Peyer's patch (tissue), 4 donors: ENCODE measurements around the gene LIPK. TPM values are rescaled to one million over a fixed set of nuclear protein-coding genes. Genes with fewer than 3 reads are reported as not detected.

ENCODE experiments used
- DNase-seq, 3 donors: peaks; one replicate each; pipeline ENCODE4 v3.0.0-alpha.2; 2017 to 2019
- H3K27ac ChIP-seq, 4 donors: fragments of 200-600 bp; sonication (generic); one replicate each; pipeline ENCODE4 v1.5.1; 2016 to 2019
- H3K27me3 ChIP-seq, 2 donors: fragments of 200-600 bp; sonication (generic); one replicate each; pipeline ENCODE4 v1.5.1; 2019
- H3K36me3 ChIP-seq, 3 donors: fragments of 200-600 bp; sonication (generic); one replicate each; pipeline ENCODE4 v1.5.1; 2016 to 2019
- H3K4me1 ChIP-seq, 4 donors: fragments of 200-600 bp; sonication (generic); one replicate each; pipeline ENCODE4 v1.5.1; 2016 to 2019
- H3K4me3 ChIP-seq, 4 donors: fragments of 200-600 bp; sonication (generic); 1 replicate in 3 of 4; 2 replicates in 1 of 4; pipeline ENCODE4 v1.5.1; 2016 to 2019; ENCODE audit warnings: mild to moderate bottlenecking in 1 of 4
- H3K9me3 ChIP-seq, 4 donors: fragments of 200-600 bp; sonication (generic); one replicate each; pipeline ENCODE4 v1.5.1; 2016 to 2019; ENCODE audit warnings: mild to moderate bottlenecking in 1 of 4
- POLR2A ChIP-seq, 2 donors: fragments of 450-650 bp; IDR thresholded peaks; one replicate each; pipeline ENCODE4 v1.5.1; 2017; ENCODE audit warnings: antibody characterized with exemption in 2 of 2, mild to moderate bottlenecking in 2 of 2, moderate library complexity in 2 of 2
- total RNA-seq, 4 donors: library from RNA; depleted of rRNA; stranded (reverse); fragments of >200 nt; gene quantifications; one replicate each; pipeline ENCODE4 v1.1.0, GENCODE V29; 2016
- TF ChIP-seq, protein P1 (sequence below), 6 experiments: fragments of 450-650 bp in 4 of 6; fragments of 200-600 bp in 2 of 6; sonication (generic) in 1 of 6; IDR thresholded peaks; one replicate each; pipeline ENCODE4 v1.5.1; 2017 to 2019; ENCODE audit warnings: antibody characterized with exemption in 6 of 6, mild to moderate bottlenecking in 3 of 6, moderate library complexity in 1 of 6

Gene LIPK
- not detected for total RNA-seq

GRCh38 chr10:88705958-88706357 lies at the start of gene LIPK:
Gene LIPK (plus strand): TSS chr10:88706249. CDS start chr10:88724544, 18,295 bp downstream.
- H3K9me3 ChIP-seq = no peaks in the 10 kb centered on the region
- no peak for DNase-seq
- H3K4me1 ChIP-seq = no peaks in the 10 kb centered on the region
- no peaks in the 10 kb centered on the region for H3K36me3 ChIP-seq
- H3K4me3 ChIP-seq = no peak within 1 kb of the TSS
- no peak for TF ChIP-seq POLR2A (IDR thresholded peaks at IDR 0.05)
- TF ChIP-seq, protein P1, sequence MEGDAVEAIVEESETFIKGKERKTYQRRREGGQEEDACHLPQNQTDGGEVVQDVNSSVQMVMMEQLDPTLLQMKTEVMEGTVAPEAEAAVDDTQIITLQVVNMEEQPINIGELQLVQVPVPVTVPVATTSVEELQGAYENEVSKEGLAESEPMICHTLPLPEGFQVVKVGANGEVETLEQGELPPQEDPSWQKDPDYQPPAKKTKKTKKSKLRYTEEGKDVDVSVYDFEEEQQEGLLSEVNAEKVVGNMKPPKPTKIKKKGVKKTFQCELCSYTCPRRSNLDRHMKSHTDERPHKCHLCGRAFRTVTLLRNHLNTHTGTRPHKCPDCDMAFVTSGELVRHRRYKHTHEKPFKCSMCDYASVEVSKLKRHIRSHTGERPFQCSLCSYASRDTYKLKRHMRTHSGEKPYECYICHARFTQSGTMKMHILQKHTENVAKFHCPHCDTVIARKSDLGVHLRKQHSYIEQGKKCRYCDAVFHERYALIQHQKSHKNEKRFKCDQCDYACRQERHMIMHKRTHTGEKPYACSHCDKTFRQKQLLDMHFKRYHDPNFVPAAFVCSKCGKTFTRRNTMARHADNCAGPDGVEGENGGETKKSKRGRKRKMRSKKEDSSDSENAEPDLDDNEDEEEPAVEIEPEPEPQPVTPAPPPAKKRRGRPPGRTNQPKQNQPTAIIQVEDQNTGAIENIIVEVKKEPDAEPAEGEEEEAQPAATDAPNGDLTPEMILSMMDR (IDR thresholded peaks at IDR 0.05) = no peak
- H3K27me3 ChIP-seq = no peaks in the 10 kb centered on the region
- H3K27ac ChIP-seq = no peak within 1 kb of the TSS

GRCh38 chr10:88657901-88658300 lies 48.1 kb upstream of the LIPK start:
- H3K4me3 ChIP-seq = no peak overlapping the region
- TF ChIP-seq, protein P1 (IDR thresholded peaks at IDR 0.05) = no peak
- TF ChIP-seq POLR2A (IDR thresholded peaks at IDR 0.05) = no peak
- H3K9me3 ChIP-seq = no peaks in the 10 kb centered on the region
- DNase-seq = no peak
- H3K36me3 ChIP-seq = no peaks in the 10 kb centered on the region
- no peaks in the 10 kb centered on the region for H3K4me1 ChIP-seq
- no peaks in the 10 kb centered on the region for H3K27me3 ChIP-seq
- H3K27ac ChIP-seq = no peak overlapping the region

DNA sequence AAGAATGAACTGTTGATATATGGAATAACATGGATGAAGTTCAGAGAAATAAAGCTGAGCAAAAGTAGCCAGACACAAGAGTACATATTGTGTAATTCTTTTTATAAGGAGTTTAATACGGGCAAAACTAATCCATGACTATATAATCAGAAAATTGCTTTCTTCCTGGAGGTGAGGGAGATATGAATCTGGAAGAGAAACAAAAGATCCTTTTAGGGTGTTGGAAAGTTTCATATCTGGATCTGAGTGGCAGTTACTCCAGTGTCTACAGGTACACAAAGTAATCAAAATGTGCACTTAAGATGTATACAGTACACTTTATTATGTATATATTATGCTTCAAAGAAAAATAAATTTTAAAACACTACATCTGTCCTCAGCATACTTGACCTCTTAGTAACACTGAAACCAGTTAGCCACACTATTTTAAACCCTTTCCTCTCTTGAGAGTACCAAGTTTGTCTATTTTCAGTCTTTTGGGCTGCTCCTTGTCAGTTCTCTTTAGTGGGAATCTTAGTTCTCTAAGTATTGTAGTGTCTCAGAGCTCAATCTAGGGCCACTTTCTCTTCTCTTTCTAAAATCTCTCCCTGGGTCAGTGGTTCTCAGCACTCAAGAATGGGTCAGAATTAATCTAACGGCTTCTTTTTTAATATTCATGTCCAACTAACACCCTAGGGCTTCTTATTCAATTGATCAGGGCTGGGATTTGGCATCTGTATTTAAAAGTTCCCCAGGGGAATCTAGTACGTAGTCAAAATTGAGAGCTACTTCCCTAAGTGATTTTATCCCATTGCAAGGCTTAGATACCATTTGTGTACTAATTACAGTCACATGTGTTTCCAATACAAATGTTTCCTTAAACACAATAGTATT lies 46.1 kb upstream of the LIPK start:
- Histone ChIP-seq H3K27ac (no peak overlapping the region), H3K36me3 (no peaks in the 10 kb centered on the region), H3K27me3 (no peaks in the 10 kb centered on the region), H3K4me1 (no peaks in the 10 kb centered on the region), H3K4me3 (no peak overlapping the region), H3K9me3 (no peaks in the 10 kb centered on the region)
- TF ChIP-seq, protein P1 (IDR thresholded peaks at IDR 0.05) = no peak
- no peak for TF ChIP-seq POLR2A (IDR thresholded peaks at IDR 0.05)
- no peak for DNase-seq

DNA sequence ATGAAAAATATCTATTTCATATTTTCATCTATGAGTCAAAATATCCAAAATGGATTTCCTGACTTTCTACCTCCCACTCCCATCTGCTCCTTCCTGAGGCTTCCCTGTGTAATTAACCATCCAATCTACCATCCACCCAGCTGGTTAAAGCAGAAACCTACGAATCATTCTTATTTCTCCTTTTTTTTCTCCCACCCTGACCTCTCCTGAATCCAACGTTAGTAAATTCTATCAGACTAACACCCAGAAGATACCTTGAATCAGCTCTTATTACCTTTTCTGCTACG lies 45.5 kb upstream of the LIPK start:
- no peaks in the 10 kb centered on the region for H3K36me3 ChIP-seq
- H3K27ac ChIP-seq = no peak overlapping the region
- no peak for DNase-seq
- no peaks in the 10 kb centered on the region for H3K4me1 ChIP-seq
- TF ChIP-seq, protein P1 (IDR thresholded peaks at IDR 0.05) = no peak
- TF ChIP-seq POLR2A (IDR thresholded peaks at IDR 0.05) = no peak
- no peaks in the 10 kb centered on the region for H3K9me3 ChIP-seq
- H3K27me3 ChIP-seq = no peaks in the 10 kb centered on the region
- H3K4me3 ChIP-seq = no peak overlapping the region

- Histone ChIP-seq H3K4me3 (no peak overlapping the region), H3K27ac (no peak overlapping the region), H3K27me3 (no peaks in the 10 kb centered on the region), H3K9me3 (no peaks in the 10 kb centered on the region), H3K4me1 (no peaks in the 10 kb centered on the region), H3K36me3 (no peaks in the 10 kb centered on the region)
- no peak for DNase-seq
- TF ChIP-seq POLR2A (IDR thresholded peaks at IDR 0.05) = no peak
- TF ChIP-seq, protein P1 (IDR thresholded peaks at IDR 0.05) = no peak
These were observed 45.0 kb upstream of the LIPK start for GRCh38 chr10:88661018-88661417.
